RWPE1 (cell line): ENCODE results near the gene LARP4B.

Experiments
- CTCF ChIA-PET: fragments of 350-600 bp; sonication (Branson Sonifier 250); formaldehyde crosslinking; extraction: SDS; loops from one replicate; lab custom pipeline; 2021; lab: Yijun Ruan, JAX
- POLR2A ChIA-PET: fragments of 400-600 bp; formaldehyde crosslinking; extraction: SDS; loops from one replicate; lab custom pipeline; 2020; ENCODE audit warnings: antibody characterized with exemption; ENCODE audit not compliant: low non-redundant PET; lab: Yijun Ruan, JAX
- DNase-seq: peaks from one replicate; pipeline ENCODE4 v3.0.0; 2012; ENCODE audit warnings: low spot score
- H3K27ac ChIP-seq: fragments of 450-650 bp; 2 replicates; pipeline ENCODE4 v1.5.1; 2017
- TF ChIP-seq, protein P1 (sequence below): fragments of 450-650 bp; conservative IDR thresholded peaks from 2 replicates; pipeline ENCODE4 v1.5.1; 2017; ENCODE audit warnings: low read depth, mild to moderate bottlenecking

The LARP4B gene

DNA sequence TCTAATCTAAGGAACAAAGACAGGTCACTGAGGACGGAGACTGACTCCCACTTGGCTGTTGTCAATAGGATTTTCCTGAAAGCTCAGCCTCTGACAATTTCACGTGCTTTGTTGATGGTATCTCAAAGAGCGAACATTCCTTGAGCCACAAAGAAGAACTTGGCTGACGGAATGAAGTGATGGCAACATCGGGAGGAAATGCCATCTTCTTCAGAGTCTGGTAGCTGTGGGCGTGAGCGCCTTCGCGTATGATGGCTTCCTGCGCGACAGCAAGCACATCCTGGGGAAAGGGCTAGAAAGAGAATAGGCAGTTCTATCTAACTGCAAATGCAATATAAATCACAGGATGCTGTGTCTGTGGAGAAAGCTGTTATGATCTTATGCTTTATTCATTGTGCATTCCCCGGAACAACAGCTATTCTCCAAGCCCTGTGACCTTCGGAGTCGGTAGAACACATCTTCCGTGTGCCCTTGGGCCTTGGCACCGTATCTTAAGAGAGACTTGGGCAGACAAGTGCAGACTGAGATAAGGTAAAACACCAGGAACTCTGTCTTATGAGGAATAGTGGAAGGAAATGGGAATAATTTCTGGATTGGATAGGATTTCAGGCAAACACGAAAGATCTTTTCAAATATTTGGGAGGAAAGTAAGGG is 37.2 kb upstream of the LARP4B start:
- CTCF ChIA-PET = no interaction called here
- DNase-seq = no peak
- TF ChIP-seq, protein P1, sequence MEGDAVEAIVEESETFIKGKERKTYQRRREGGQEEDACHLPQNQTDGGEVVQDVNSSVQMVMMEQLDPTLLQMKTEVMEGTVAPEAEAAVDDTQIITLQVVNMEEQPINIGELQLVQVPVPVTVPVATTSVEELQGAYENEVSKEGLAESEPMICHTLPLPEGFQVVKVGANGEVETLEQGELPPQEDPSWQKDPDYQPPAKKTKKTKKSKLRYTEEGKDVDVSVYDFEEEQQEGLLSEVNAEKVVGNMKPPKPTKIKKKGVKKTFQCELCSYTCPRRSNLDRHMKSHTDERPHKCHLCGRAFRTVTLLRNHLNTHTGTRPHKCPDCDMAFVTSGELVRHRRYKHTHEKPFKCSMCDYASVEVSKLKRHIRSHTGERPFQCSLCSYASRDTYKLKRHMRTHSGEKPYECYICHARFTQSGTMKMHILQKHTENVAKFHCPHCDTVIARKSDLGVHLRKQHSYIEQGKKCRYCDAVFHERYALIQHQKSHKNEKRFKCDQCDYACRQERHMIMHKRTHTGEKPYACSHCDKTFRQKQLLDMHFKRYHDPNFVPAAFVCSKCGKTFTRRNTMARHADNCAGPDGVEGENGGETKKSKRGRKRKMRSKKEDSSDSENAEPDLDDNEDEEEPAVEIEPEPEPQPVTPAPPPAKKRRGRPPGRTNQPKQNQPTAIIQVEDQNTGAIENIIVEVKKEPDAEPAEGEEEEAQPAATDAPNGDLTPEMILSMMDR = no peak
- no peak overlapping the region for H3K27ac ChIP-seq
- POLR2A ChIA-PET = no interaction called here

DNA sequence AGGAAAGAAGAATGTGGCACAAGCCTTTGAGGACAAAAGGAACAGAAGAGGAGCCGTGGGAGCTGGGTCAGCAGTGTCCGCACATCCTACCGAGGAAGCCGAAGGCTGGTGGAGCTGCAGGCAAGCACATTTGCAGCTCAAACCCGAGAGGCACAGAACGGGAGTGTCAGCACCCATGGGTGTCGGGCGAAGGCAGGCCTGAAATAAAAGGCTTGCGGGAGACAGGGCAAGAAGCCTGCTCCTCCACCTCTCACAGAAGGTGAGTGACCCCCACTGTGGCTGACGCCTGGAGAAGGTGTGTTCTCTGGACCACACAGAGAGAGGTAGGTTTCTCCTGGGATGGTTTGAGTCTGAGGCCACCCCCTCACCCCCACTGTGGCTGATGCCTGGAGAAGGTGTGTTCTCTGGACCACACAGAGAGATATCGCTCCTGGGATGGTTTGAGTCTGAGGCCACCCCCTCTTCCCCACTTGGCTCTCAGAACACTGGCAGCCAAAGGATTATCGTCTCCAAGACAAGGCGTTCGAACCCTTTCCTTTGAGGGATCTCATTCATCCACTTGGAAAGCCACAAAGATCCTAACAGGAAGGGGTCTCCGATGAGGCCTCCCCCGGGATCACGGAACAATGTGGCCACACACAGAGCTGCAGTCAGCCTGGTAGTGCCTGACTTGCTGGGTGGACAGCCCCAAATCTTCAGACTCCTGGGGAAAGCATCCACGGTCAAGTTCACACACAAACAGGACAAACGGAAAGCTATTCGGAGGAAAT is 35.1 kb upstream of the LARP4B start:
- POLR2A ChIA-PET = no interaction called here
- TF ChIP-seq, protein P1 = no peak
- no peak for DNase-seq
- CTCF ChIA-PET = interaction anchor here (0.6 kb wide), 1 partner anchor 11 kb away, joined by 3 read pairs; no protein-coding TSS in a partner anchor
- no peak overlapping the region for H3K27ac ChIP-seq

DNA sequence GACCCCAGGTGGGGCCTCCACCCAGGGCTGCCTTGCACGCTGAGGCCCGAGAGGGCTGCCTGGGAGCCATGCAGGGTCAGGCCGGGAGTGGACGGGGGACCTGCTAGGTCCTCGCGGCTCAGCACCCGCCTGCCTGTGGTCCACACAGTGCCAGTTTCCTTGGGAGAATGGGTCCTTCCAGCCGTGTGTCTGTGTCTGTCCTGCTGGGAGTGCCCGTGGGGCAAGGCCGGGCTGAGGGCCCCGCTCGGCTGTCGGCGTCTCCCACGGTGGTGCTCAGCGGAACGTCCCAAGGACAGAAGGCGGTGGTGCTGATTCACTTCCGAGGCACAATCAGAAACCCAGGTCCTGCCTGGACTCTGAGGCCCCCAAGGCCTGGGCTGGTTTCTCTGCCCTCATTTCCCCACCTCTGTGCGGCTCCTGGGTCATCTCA is 33.5 kb upstream of the LARP4B start:
- CTCF ChIA-PET = interaction anchor here (0.5 kb wide), 1 partner anchor 19 kb away, joined by 3 read pairs; no protein-coding TSS in a partner anchor
- POLR2A ChIA-PET = no interaction called here
- TF ChIP-seq, protein P1 = no peak
- DNase-seq = no peak
- H3K27ac ChIP-seq = no peak overlapping the region

DNA sequence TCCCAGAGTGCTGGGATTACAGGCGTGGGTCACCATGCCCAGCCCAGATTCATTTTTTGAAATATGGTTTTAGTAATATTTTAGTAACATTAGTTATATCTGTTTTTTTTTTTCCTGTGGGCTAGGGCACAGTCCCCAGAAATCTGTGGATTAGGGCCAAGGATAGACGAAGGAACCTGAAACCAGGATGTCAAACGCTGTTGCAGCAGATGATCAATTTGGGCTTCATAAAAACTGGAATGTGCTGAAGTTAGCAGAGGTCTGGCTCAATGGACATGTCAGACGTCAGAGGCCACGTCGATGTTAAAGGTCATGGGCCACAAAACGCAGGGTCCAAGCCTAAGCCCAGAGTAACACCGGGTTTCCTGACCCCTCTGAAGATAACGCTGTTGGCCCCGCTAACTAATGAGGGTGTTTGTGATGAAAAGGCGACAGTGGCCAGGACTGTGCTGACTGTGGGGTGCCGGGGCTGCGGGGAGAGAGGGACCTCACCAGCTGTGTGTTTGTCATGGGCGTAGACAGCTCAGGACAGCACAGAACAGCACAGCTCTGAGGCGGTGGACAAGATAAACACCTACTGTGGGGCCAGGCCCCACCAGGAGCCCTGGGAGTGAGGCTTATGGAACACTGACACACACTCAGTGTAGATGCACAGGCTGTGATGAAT is 32.9 kb upstream of the LARP4B start:
- POLR2A ChIA-PET = no interaction called here

DNA sequence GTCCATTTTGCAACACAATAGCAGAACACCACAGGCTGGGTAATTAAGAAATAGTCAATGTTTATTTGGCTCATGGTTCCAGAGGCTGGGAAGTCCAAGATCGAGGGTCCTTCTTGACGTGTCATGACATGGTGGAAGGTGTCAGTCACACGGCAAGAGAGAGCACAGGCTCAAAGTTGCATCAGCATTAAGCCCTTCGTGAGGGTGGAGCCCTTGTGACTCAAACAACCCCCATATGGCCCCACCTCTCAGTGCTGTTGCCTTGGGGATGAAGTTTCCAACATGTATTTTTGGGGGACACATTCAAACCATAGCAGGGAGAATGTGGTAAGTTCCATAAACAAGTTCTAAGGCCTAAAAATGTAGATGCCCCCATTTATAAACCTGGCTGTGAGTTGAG is 32.1 kb upstream of the LARP4B start:
- DNase-seq = no peak
- no peak overlapping the region for H3K27ac ChIP-seq
- CTCF ChIA-PET = no interaction called here
- POLR2A ChIA-PET = no interaction called here
- TF ChIP-seq, protein P1 = no peak

More for the DNA sequence above, 32.9 kb upstream of the LARP4B start:
- no peak overlapping the region for H3K27ac ChIP-seq
- CTCF ChIA-PET = no interaction called here
- TF ChIP-seq, protein P1 = no peak
- no peak for DNase-seq

DNA sequence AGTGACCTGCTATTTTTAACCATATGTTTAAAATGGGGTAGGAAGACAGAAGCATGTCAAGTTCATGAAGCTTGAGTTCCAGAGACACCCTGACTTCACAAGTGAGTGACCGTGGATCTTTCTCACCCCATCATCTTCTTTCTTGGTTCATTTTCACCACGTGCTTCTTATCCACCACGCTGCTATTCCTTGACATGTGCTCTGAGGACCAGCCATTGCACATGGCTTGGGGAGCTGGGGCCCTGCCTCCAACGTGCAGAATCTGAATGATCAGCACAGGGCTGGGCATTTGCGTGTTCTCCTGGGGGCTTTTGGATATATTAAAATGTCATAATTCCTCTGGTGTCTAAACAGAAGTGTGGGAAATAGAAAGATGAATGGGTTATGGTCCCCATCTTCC is 31.7 kb upstream of the LARP4B start:
- TF ChIP-seq, protein P1 = no peak
- CTCF ChIA-PET = no interaction called here
- H3K27ac ChIP-seq = no peak overlapping the region
- POLR2A ChIA-PET = no interaction called here
- no peak for DNase-seq
